OCI-LY7 (cell line): Measurements from ENCODE around the gene CDC25A.

Experiments
- CTCF ChIP-seq: fragments of 200-600 bp; sonication (generic); conservative IDR thresholded peaks from 2 replicates; pipeline ENCODE4 v1.5.1; 2014; ENCODE audit warnings: mild to moderate bottlenecking, antibody characterized with exemption, low read length, moderate library complexity, mixed read lengths
- EZH2phosphoT487 ChIP-seq: fragments of 200-600 bp; sonication (generic); IDR thresholded peaks from 2 replicates; pipeline ENCODE4 v1.6.1; 2018; ENCODE audit warnings: low read depth, borderline replicate concordance, mild to moderate bottlenecking, mixed run types, antibody characterized with exemption, low read length, moderate library complexity, mixed read lengths

- TF ChIP-seq CTCF (no peak), EZH2phosphoT487 (no peak)
Measured at GRCh38 chr3:48137425-48137999, 50.7 kb downstream of the CDC25A start.
